ENCODE results near the gene PCDH9.

The PCDH9 gene

DNA sequence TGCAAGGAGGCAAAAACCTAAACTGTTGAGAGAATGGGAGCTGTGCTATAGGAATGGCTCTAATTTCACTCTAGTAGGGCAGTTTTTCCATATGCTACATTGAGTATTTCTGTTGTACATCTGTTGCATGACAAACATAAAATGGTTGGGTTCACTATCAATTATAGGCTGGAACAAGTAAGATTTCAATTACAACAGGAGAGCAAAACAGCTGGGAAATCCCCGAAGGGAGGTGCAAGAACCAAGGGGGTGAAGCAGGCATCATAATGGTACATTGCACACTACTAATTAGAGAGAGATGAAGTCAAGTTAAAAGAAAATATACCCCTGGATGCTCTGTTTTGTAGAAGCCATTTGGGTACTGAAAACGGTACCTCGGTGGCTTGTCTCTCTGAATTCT is 389.5 kb downstream of the PCDH9 start:
- no peak for DNase-seq (ENCODE audit: low spot score)

GRCh38 chr13:66837246-66837645 is 392.9 kb downstream of the PCDH9 start:
- no peak for DNase-seq (ENCODE audit: low spot score)

DNA sequence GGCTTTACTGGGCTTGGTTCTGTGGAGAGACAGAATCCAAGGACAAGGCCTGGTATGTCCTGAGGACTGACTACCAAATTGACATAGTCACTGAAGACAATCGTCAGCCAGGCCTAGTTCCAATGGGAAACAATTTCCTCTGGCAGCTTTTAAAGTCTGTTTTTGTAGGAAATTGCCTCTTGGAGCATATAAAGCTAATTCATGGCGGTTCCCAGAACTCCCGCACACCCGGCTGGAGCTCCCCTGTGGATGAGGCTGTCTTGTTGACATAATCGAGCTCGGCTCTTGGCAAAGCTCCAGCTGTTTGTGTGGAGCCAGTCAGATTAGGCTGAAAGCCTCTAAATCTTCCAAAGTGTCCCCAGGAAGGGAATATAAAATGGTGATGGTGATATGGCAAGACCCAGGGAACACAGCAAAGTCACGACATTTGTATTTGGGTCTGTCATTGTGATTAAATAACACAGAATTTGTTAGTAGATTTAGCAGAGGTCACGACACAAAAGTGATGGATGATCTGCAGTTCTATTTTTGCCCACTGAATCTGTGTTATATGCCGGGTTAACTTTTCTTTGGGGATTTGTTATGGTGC is 395.0 kb downstream of the PCDH9 start:
- DNase-seq (ENCODE audit: low spot score): peak; percentile 55

DNA sequence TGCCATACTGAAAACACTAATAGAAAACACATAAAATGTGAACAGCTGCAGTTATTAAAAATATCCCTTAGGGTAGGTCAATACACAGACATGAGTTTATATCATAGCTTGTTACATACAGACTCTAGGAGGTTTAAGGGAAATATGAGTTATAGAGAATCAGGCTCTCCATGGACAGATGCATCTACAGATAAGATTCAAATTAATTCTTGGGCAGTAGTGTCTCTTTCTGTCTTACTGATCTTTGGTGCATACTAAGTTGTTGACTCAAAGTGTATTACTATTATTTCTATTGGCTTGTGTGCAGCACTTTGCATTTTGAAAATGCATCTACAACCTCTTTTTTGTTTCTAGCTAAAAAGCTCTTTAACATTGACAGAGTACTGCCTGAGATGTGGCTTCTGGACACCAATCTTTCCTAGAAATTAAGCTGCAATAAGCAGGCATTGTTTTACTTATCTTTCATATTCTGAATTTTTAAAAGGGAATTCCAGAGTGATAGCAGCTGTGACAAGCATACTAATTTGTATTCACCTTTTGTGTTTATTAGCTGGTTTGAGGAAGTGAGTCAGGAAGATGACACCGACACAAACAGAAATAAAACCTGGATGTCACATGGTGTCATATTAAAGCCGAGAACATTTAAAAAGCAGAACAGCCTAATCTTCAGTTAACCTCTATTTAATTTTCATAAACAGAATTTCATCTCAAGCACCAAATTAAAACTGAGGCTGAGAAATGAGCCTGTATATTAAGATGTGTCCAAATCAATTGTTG is 399.0 kb downstream of the PCDH9 start:
- no peak for DNase-seq (ENCODE audit: low spot score)

GRCh38 chr13:66829803-66830202 is 400.3 kb downstream of the PCDH9 start:
- DNase-seq (ENCODE audit: low spot score): no peak

GRCh38 chr13:66826398-66826797 is 403.7 kb downstream of the PCDH9 start:
- DNase-seq (ENCODE audit: low spot score): no peak

DNA sequence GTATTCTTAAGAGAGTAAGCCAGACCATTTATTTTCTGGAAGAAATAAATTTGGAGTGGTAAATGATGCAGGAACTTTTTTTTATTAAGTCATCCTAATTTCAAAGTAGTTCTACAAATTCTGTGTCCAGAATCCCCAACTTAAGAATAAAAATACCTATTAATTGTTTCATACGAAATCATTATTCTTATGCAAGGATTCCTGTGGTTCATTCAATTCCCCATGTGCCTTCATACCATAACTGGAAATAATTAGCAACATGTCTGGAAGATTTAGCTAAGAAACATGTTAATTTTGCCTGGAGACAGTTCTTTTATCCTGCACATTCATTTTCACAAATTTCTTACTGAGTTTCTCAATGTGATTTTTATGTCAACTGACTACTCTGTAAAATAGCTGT is 408.6 kb downstream of the PCDH9 start:
- no peak for DNase-seq (ENCODE audit: low spot score)

GRCh38 chr13:66811455-66811854 is 418.7 kb downstream of the PCDH9 start:
- no peak for DNase-seq (ENCODE audit: low spot score)

- no peak for DNase-seq (ENCODE audit: low spot score)
Measured at GRCh38 chr13:66809485-66809884, 420.7 kb downstream of the PCDH9 start.

- no peak for DNase-seq (ENCODE audit: low spot score)
Measured at GRCh38 chr13:66807251-66807650, 422.9 kb downstream of the PCDH9 start.

DNA sequence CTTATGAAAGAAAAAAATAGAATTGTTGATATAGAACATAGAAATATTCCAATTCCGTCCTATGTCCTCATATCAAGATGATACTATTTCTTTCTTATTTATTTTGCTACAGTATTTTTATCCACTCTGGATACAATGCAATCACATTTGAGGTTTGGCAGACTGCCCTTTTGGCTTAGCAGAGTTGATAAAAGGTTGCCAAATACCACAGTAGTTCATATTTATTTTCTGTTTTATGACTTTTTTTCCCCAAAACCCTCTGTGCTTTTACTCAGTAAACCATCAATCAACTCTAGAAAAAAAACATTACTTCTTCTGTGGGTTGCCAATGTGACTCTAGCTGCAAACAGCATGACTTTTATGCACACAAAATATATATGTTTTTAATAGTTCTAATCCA is 424.5 kb downstream of the PCDH9 start:
- no peak for DNase-seq (ENCODE audit: low spot score)

GRCh38 chr13:66803808-66804456 is 426.2 kb downstream of the PCDH9 start:
- no peak for DNase-seq (ENCODE audit: low spot score)

DNA sequence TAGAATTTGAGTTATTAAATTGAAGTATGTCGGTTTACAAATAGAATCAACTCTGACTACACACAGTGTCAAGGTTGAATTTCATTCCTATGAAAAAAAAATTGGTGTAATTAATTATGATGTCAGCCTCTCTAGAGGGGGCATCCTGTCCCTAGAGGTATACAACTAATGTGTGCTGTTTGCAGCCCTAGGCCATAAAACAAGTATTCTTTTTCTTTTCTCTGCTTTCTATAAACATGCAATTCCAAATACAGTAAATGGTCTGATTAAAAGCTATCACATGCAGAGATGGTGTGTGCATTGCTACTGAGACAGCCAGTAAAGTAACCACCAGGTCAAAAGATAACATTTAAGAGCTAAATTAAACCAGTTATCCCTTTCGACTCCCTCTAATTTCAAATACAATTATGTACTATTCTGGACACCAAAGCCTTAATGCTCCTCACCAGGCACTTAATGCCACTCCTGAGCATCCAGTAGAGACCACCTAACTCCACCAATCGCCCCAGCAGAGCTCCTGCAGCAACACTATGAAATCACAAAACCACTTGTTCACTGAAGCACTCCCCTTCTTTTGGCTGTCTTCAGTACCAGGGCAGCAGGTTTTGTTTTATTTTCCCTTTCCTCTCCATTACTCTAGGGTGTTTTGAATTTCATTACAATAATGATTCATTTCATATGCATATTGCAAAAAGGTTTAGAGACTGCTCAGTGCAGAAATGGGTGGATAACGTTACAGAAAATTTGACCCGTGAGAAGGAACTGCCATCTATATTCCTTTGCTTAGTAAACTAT is 426.9 kb downstream of the PCDH9 start:
- DNase-seq (ENCODE audit: low spot score): no peak

DNA sequence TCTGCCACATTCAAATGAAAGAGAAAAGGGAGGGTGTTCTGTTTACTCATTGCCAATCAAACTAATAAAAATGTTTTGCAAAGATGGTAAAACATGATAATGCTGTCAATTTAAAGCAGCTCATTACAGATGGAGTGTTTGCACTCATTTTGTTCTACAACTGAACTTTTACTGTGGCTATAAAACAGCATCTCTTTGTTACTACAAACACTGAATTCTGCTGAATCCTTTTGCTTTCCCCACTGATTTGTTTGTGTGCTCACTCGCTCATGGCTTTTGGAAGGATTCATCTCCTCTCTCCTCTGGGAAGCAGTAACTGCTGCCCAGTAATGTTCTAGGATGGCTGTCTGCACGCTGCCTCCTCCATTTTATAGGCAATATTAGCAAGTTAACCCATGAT is 434.5 kb downstream of the PCDH9 start:
- no peak for DNase-seq (ENCODE audit: low spot score)

- DNase-seq (ENCODE audit: low spot score): no peak
Measured at GRCh38 chr13:66794340-66795031, 435.6 kb downstream of the PCDH9 start.

- no peak for DNase-seq (ENCODE audit: low spot score)
Measured at GRCh38 chr13:66790861-66791260, 439.3 kb downstream of the PCDH9 start.

DNA sequence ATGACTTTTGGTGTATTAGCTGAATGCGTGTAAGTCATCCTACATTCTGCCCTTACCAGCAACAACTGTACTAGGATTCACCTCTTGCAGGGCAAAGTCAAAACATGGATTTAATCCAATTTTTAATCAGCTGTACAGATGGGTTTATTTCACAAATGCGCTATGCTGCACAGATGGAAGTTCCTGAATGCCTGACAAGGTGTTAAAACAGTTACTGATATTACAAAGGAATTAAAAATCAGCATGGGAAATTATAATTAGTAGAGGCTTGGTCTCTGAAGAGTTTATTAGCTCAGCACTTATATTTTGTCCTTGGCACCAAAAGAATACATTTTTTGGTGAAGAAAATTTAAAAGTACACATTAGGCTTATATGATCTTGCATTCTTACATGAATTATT is 448.9 kb downstream of the PCDH9 start:
- DNase-seq (ENCODE audit: low spot score): no peak

- no peak for DNase-seq (ENCODE audit: low spot score)
Measured at GRCh38 chr13:66780814-66781213, 449.3 kb downstream of the PCDH9 start.

DNA sequence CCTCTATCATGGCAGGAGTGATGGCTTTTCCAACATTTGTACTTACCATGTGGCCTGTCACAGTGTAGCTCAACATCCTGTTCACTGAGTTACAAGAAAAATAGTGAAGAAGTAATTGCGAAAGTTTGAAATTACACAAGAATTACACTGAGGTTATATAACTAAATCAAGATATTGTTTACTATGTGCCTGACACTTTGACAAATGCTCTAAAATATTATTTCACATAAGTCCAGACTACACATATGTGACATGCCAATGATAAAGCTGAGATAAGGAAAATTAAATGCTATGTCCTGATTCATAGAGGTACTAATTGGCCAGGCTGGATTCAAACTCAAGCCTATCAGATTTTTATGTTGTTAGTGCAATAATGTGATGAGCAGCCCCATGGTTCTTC is 451.7 kb downstream of the PCDH9 start:
- no peak for DNase-seq (ENCODE audit: low spot score)

DNA sequence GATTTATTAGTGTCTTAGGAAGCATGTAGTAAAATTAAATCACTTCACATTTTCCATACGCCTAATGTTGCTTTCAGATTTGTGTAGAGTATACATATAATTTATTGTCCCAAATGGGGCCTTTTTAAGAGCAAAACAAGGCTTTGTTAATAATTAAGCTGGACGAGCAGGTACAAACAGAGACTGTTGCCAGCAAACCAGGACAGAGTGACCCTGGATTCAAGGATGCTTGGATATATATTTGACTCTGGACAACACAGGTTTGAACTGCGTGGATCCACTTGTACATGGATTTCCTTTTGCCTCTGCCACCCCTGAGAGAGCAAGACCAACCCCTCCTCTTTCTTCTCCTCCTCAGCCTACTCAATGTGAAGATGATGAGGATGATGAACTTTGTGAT is 454.9 kb downstream of the PCDH9 start:
- no peak for DNase-seq (ENCODE audit: low spot score)

- DNase-seq (ENCODE audit: low spot score): no peak
Measured at GRCh38 chr13:66774046-66774445, 456.1 kb downstream of the PCDH9 start.

DNA sequence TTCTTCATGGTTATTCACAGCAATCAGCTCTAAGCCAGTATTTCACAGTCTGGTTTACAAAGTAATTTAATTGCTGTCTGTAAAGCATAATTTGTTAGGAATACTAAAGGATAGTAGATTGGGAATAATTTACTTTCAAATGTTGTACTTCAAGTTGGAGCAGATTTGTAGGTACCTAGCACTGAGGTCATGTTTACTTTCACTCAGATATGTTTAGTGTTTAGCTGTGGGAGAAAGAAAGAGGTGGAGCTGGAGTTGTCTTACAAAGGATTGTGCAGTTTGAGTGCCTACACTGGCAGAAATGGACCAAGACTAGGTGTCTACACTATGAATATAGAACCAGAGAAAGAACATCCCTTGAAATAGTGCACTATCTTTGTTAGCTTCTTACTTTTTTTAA is 464.6 kb downstream of the PCDH9 start:
- DNase-seq (ENCODE audit: low spot score): peak; percentile 4

All from HuH-7 (cell line).